NCI-H524 (cell line): ENCODE measurements around the gene RNF7.
"Not testable (repeated sequence)": the region's sequence is repeated elsewhere in the genome, so short reads cannot be mapped to it uniquely, and the experiment has no call there.

Experiments
- DNase-seq, 2 experiments: peaks; one replicate each; lab custom pipeline; 2025; lab: John Stamatoyannopoulos, UW

RNF7 gene

DNA sequence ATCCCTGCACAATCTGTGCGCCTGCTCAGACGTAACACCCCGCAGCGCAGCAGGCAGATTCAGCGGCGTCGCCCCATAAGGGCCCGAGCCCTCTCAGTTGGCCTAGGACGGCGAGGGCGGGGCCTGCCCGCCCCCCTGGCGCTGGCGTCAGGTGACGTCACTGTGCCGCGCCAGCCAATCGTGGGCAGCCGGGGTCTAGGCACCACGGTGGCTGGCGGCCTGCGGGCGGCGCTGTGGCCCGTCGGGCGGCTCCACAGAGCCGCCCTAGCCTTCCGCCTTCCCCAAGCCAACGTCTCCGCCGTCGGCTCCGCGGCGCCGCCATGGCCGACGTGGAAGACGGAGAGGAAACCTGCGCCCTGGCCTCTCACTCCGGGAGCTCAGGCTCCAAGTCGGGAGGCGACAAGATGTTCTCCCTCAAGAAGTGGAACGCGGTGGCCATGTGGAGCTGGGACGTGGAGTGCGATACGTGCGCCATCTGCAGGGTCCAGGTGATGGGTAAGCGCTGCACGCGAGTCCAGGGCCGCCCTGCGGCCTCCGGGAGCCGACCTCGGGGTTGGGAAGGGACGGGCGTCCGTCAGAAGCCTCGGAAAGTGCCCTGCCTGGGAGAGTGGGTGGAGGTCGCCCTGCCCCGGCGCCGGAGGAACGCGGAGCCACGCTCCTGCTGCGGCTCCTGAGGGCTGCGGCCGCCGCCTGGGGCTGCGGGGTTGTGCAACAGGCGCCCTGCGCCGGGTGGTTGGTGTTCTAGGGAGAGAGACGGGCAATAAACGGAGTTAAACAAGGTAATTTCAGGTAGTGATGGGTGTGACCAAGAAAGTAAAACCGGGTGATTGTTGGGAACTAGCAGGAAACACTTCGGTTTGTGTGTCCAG, at the start of gene RNF7:
TSS of gene RNF7 (plus strand) at position 277 of the 869 bp plus-strand sequence. CDS start at position 321, 44 bp downstream.
- peak; percentile 96 to 99 for DNase-seq

DNA sequence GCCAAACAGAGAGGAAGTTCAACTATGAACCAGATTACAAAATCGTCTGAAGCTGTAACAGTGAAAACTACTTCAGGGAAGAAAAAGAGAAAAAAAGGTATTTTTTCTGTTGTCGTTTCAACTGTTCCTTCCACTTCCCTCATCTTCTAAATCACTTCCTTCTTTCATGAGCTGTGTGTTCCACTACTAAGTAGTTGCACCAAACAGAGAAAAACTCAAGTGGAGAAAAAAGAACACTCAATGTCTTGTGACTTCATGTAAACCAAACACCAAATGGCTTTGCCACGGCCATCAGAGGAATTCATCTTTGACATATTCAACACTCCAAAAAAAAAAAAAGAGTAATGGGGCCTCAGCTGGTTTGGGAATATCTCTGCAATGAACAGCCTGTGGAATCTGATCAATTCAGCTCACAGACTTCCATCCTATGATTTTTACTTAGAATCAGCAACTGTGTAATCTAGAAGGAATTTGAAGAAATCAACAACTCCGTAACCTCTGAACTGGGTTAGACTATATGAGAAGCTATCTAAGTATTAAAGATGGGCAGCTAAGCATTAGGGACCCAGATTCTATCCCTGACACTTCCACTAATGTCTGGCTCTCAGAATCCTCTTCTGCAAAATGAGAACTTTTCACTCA, 47.5 kb upstream of the RNF7 start:
- no peak for DNase-seq

DNA sequence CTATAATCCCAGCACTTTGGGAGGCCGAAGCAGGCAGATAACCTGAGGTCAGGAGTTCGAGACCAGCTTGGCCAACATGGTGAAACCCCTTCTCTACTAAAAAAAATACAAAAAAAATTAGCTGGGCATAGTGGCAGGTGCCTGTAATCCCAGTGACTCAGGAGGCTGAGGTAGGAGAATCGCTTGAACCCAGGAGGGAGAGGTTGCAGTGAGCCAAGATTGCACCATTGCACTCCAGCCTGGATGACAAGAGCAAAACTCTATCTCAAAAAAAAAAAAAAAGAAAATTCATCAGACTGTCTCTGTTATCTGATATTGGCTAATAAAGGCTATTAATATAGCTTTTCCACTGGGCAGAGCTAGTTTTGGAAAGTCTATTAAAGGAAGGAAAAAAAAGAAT, 46.6 kb upstream of the RNF7 start:
- DNase-seq: not testable (repeated sequence)

DNA sequence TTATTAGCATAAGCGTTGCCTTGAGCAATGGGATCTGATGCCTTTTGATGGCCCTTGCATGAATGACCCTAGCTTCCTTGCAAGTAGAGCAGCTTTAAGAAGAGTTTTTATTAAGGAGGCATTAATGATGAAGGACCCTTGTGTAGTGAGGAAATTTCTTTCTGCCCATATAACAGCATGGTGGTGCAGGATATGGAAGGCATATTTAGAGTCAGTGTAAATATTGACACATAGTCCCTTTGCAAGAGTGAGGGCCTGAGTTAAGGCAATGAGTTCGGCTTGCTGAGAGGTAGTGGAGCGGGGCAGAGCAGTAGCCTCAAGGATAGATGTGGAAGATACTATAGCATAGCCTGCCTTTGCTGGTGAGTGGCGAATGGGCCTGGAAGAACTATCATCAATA, 45.1 kb upstream of the RNF7 start:
- not testable (repeated sequence) for DNase-seq

DNA sequence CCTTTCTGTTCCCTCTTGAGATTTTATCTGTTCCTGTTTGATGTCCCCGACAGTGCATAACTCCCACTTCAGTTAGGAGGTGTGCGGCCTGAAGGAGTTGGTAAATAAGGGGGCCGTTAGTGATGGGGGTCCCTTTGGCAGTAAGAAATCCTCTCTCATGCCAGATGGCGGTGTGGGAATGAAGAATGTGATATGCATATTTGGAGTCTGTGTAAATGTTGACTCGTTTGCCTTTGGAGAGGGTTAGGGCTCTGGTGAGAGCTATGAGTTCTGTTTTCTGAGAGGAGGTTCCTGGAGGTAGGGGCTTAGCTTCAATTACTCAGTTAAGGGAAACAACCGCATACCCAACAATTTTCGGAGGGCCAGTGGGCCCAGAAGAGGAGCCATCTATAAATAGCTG, 38.8 kb upstream of the RNF7 start:
- DNase-seq: no peak

DNA sequence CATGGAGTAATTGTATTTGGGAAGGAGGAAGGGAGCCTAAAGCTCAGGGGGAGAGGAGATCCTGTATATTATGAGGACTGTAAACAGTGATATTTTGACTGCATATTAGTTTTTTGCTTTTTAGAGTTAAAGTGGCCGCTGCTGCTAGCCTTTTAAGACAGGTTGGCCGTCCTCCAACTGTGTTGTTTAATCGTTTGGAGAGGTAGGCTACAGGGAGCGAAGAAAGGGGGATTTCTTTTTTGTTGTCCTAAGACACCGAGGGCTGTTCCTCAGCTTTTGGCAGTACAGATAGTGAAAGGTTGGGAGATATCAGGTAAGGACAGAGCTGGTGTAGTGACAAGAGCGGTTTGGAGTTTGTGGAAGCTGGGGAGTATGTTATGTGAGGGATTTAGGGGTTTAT, 38.2 kb upstream of the RNF7 start:
- no peak for DNase-seq

DNA sequence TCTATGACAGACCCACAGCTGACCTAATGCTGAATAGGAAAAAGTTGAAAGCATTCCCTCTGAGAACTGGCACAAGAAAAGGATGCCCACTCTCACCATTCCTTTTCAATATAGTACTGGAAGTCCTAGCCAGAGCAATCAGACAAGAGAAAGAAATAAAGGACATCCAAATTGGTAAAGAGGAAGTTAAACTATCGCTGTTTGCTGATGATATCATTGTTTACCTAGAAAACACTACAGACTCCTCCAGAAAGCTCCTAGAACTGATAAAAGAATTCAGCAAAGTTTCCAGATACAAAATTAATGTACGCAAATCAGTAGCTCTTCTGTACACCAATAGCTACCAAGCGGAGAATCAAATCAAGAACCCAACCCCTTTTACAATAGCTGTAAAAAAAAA, 34.7 kb upstream of the RNF7 start:
- DNase-seq: not testable (repeated sequence)

DNA sequence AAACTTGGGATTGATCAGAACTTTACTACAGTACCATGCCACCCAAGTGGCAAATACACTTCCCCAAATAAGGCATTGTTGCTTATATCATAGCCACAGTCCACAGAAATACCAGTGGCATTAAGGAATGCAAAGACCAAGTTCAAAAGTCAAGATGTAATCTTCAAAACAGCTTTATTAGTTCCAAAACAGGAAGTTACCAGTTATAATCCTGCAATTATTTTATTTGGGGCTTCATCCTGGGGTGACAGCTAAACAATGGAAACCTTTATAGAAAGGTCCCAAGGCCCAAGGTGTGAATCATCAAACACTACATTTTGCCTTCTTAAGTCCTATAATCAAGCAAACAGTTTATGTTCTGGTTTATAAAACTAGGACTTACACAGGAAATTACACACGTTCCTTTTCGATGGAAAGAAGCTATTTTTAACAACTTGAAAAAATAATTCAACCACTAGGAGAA, 30.3 kb upstream of the RNF7 start:
- no peak for DNase-seq

DNA sequence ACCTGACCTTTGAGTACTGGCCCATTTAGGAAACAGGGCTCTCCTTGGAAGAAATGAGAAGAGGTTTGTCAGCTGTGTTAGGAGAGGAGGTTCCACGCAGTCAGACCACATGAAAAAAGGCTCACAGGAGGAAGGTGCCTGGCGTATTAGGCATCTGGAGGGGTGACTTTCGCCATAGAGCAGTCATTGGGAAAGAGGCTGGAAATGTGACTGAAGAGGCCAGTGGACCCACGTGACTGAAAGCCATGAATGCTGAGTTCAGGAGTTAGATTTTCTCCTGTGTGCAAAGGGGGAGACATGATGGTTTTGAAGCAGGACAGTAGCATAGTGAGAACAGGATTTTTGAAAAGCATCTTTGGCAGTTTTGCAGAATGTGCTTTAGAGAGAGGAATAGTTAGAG, 29.7 kb upstream of the RNF7 start:
- DNase-seq: no peak

DNA sequence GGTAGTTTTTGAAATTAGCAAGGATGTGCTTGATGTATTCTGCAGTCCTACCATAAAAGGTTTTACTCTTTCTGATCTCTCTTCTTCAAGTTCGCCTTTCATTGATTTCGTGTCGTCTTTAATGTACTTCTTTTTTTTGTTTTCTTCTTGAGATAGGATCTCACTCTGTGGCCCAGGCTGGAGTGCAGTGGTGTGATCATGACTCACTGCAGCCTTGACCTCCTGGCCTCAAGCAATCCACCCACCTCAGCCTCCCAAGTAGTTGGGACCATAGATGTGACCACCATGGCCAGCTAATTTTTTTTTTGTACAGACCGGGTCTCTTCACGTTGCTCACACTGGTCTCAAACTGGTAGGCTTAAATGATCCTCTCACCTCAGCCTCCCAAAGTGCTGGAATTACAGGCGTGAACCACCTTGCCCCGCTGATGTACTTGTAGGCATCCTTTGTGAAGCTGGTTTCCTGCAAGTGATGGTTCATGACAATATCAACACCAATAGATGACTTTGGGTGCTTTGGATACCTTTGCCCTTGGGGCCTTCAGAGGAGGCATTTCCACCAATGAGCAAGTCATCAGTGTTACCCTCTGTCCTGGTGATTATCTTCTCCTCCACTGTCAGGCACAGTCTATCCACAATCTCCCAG, 28.9 kb upstream of the RNF7 start:
- no peak for DNase-seq

DNA sequence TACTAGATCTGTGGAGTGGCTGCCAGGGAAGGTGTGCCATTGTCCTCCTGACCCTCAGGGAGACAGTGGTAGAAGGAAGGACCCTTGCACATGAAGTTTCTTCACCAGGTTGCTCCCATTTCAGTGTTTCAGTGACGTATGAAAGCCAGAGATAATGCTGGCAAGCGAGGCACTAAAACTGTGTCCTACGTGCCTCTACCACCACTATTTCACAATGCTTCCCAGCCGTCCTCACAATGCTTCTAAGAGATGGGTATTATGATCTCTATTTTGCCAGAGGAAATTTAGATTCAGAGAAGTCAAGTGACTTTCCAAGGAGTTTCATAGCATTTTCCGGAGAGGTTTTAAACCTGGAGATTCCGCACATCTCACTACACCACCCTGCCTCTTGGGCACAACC, 28.0 kb upstream of the RNF7 start:
- no peak for DNase-seq

DNA sequence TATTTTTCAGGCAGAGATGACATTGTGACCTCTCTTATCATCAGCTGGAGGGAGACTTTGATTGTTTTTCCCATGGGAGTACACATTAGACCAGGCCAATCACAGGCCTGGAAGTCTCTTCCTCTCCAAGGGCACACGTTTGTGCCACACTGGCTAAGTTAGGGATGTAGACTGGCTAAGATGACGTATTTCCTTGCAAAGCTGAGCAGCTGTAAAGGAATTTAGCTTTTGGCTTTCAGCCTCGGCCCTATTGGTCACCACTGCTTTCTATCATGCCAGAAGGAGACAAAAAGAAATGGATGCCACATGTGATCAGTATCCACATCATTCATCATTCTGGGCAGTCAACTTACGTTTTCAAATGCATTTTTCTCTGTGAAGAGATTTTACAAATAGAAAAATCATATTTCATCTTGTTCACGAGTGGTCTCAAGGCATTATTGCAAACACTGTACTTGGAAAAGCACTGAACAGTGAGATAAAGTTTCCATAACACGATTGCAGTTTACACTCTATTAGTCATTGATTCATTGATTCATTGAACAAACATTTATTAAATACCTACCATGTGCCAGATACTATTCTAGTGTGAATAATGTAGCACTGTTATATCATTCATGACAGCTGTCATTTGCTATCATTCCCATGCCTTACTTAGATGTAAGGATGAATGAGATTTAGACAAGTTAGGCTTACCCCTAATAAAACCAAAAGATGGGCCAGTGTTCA, 27.0 kb upstream of the RNF7 start:
- no peak for DNase-seq

DNA sequence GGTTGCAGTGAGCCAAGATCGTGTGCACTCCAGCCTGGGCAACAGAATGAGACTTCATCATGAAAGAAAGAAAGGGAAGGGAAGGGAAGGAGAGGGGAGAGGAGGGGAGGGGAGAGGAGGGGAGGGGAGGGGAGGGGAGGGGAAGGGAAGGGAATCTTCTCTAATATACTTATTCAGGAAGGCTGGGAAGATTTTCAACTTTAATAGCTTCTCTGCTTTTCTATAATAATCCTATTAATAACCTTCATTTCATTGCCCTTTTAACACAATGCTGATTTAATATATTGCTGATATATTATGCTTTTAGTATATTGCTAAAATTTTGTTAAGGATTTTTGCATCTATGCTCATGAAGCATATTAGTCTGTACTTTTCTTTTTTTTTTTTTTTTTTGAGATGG, 23.4 kb upstream of the RNF7 start:
- DNase-seq: no peak

DNA sequence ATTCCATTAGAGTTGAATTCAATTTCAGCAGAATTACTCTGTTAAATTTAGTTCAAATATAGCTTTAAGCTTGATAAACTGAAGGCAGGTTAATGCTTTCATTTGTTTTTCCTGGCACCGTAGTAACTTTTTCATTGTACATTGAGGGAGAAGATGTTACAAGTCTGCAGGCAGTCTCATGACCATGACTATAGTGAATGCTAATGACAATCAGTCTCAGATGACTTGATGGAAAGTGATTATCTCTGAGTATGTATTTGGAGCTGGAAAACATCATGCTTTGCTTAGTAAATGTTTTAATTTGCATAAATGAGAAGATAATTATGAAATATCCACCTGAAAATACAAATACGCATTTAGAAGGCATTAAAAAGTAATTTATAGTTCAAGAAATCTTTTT, 16.0 kb upstream of the RNF7 start:
- no peak for DNase-seq

DNA sequence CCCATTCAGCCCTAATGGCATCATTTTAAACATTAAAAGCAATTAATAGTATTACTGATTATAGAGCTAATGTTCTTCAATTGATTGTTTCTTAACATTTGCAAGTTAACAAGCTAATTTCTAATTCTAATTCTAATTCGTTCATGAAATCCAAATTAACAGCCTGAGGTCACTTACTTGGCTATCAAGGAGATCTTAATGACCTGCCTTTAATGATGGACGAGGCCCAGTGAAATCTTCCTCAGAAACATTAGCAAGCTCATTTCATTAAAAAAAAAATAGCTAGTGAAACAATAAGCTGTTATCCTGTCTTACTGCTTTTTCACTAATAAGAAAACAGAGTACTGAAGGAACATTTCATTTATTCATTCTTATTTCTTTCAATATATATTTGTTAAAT, 15.4 kb upstream of the RNF7 start:
- DNase-seq: no peak

DNA sequence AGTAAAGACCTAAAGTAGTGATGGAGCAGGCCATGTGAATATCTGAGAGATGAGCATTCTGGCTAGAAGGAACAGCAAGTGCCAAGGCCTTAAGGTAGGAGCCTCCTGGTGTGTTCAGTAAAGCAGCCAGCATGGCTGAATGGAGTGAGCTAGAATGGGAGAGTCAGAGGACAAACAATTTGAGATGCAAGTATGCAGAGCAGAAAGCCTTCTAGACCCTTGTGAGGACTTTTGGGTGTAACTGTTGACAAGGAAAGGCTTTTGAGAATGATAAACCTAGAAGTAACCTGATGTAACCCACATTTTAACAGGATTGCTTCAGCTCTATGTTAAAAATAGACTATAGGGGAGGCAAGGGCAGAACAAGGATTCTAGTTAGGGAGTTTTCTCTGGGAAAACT, 14.8 kb upstream of the RNF7 start:
- no peak for DNase-seq

DNA sequence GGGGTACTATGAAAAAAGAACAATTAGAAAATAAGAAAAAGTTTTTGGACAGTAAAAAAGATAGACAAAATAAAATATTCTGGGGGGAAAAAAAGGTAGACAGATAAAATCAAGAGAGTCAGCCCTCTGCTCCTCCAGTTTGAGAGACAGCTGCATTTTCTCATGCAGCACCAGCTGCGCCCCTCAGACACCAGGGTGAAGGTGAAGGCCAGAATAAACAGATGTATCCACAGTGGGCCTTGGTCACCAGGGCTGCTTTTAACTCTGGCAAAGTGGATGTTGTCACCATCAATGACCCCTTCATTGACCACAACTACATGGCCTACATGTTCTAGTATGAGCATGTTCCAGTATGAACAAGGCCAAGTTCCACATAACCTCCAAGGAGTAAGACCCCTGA, 13.9 kb upstream of the RNF7 start:
- no peak for DNase-seq

DNA sequence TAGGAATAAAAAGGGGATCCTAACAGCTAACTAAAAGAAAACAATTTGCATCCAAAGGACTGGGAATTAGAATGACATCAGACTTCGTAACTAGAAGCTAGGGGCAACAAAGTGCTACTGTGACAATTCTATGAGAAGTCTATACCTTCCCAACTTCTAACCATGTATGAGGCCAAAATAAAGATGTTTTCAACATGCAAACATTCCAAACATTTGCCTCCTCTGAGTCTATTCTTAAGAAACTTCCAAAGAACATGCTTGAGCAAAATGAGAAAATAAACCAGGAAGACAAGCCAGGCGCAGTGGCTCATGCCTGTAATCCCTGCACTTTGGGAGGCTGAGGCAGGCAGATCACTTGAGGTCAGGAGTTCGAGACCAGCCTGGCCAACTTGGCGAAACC, 13.1 kb upstream of the RNF7 start:
- DNase-seq: no peak

DNA sequence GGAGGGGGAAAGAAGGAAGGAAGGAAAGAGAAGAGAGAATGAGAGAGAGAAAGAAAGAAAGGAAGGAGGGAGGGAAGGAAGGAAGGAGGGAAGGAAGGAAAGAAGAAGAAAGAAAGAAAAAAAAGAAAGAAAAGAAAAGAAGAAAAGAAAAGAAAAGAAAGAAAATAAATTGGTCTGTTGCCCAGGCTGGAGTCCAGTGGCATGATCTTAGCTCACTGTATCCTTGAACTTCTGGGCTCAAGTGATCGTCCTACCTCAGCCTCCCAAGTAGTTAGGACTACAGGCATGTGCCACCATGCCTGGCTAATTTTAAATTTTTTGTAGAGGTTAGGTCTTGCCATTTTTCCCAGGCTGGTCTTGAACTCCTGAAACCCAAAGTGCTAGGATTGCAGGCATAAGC, 11.6 kb upstream of the RNF7 start:
- DNase-seq: no peak

DNA sequence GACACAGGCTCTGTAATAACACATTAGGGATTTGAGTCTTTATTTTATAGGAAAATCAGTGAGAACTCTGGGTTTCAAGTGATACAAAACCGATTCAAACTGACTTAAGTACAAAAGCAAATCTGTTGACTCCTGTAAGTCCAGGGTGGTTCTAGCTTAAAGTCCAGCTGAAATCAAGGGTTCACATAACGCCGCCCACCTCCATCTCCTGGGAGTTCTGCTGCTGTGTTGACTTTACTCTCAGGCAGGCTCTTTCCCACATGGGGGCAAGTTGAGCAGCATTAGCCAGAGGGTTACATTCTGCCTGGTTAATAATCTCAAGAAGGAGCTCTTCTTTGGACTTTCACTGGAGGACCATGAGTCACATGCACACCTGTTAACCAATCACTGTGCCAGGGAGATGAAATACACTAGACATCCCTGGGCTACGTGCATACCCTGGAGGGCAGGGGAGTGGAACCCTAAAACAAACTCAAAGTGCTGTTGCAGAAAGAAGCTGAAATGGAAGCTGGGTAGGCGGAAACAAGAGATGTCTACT, 9.7 kb upstream of the RNF7 start:
- DNase-seq: no peak

DNA sequence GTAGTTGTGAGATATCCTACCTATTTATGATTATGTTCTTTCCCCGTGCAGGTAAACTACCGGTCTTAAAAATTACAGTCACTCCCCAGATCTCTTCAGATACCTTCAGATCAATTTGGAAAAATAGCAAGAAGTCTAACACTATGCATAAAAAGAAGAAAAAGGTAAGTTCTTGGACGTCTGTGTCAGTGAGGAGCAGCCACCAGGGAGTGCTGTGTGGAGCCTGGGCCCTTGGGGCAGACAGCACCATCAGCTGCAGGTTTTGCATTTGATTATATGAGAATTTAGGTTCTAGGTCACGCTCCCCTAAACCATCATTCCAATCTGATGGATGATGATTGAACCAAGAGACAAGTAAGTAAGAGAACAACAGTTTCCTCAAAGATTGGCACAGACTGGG, 8.9 kb upstream of the RNF7 start:
- DNase-seq: no peak

DNA sequence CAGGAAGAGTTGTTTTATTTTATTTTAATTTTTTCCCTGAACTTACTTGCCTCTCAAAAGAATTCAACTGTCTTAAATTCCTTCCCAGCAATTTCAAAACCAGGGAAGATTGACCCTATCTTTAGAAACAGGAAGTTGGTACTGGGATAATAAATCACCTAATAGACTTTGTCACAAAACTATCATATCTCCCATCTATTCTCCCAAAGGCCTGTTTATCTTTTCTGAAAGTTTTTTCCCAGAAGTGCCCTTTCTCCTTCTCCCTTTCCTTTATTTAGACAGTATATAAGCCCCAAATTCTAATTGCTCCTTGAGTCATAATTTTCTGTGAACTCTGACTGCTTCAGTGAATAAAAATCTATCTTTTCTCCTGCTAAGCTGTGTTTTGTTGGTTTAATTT, 2.9 kb upstream of the RNF7 start:
- DNase-seq: no peak
